GM12874 (cell line): ENCODE results near the gene CHURC1.

Source experiments
- CTCF ChIP-seq: IDR thresholded peaks from 2 replicates; pipeline ENCODE4 v1.5.1; 2011; ENCODE audit warnings: low read depth, mild to moderate bottlenecking, control low read depth, low read length, moderate library complexity; ENCODE audit not compliant: insufficient read depth

The CHURC1 gene

DNA sequence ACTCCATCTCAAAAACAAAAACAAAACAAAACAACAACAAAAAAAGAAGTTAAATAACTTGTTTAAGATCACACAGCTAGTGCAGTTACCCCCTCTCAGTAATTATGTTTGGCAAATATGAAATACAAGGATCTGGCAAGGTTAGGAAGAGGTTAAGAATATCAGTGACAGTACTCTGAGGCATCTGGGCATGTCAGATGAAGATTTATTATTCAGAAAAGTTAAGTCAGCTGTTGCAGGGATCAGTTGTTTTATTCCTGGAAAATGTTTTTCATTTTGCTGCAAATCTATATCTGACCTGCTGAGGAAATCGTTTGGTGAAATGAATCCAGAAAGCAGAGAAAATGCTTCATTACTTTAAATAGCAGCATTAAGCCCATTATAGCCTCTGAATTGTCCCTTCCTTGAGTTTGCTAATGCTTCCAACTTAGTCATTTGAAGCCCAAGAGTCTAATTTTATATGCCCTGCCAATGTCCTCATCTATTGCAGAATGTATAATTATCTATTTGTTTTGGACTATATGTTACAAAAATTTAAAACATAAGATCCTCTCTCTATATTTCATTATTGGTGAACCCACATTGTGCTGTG lies 20.2 kb downstream of the CHURC1 start:
- TF ChIP-seq CTCF = no peak

- TF ChIP-seq CTCF = no peak
Observed at GRCh38 chr14:64935508-64935907, 21.3 kb downstream of the CHURC1 start.

- no peak for TF ChIP-seq CTCF
Observed at GRCh38 chr14:64937171-64937820, 23.0 kb downstream of the CHURC1 start.

DNA sequence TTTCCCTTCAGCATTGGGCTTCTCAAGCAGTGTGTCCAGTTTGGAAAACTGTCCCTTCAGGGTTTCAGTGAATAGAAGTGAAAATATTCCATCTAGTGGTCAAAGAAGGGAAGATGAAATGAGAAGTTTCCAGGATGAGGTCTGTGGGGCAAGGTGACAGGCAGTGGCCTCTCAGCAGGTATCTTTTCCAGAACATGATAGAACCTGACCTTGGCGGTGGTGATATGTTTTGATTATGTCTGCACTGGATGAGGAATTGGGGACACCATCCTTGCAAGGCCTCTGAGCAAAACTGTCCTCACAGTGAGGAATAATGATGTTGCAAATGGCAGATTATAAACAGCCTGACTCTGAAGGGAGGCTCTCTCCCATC lies 23.6 kb downstream of the CHURC1 start:
- TF ChIP-seq CTCF = no peak

GRCh38 chr14:64938972-64939816 lies 24.9 kb downstream of the CHURC1 start:
- no peak for TF ChIP-seq CTCF

GRCh38 chr14:64939817-64940190 lies 25.5 kb downstream of the CHURC1 start:
- no peak for TF ChIP-seq CTCF

- no peak for TF ChIP-seq CTCF
Observed at GRCh38 chr14:64940336-64940910, 26.2 kb downstream of the CHURC1 start.
